ENCODE results near the gene TNIP3.
"Not testable (repeated sequence)": the region's sequence is repeated elsewhere in the genome, so short reads cannot be mapped to it uniquely, and the experiment has no call there.

The TNIP3 gene

GRCh38 chr4:121164291-121164690 is at the start of gene TNIP3:
Gene TNIP3 (minus strand): TSS chr4:121164321. CDS start chr4:121164125, 196 bp downstream.
- DNase-seq, result no peak

- DNase-seq, result no peak
Observed at GRCh38 chr4:121212806-121213205, 48.7 kb upstream of the TNIP3 start.

DNA sequence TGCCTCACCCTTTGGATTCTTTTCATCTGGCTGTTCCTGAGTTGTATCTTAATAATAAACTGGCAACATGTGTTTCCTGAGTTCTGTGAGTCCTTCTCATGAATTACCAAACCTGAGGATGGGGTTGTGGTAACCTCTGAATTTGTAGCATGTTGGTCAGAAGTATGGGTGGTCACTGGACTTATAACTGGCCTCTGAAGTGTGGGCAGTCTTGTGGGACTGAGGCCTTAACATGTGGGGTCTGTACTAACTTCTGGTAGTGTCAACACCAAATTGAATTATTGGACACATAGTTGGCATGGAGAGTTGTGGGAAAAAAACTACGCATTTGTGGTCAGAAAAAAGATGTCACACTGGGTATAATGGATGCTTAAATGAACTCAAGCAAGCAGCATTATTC is 45.0 kb upstream of the TNIP3 start:
- no peak for DNase-seq

DNA sequence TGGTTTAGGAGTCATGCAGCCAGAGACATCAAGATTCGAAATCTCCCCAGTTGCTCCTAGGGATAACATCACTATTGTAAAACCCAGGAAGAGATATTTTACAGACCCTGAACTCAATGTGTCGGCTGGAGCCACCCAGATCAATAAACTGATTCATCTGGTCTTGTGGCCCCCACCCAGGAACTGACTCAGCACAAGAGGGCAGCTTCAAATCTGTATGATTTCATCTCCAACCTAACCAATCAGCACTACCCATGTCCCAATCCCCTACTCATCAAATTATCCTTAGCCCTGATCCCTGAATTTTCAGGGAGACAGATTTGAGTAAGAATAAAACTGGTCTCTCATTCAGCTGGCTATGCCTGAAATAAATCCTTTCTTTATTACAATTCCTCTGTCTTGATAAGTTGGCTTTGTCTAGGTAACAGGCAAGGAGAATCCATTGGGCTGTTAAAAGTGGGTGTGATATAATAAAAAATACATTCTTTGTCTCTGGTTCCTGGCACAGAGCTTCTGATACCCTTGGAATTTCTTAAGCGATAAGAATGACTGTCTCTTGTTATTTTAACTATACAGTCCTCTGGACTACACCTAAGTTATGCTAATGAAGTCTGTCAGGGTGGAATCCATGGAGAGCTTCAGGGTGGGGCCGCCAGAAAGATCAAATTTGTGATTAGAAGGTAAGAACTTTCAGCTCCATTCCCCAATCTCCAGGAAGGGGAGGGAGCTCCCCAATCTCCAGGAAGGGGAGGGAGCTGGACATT is 44.3 kb upstream of the TNIP3 start:
- DNase-seq, result no peak

GRCh38 chr4:121205777-121206176 is 41.7 kb upstream of the TNIP3 start:
- not testable (repeated sequence) for DNase-seq

GRCh38 chr4:121200795-121201472 is 36.8 kb upstream of the TNIP3 start:
- no peak for DNase-seq

- no peak for DNase-seq
Observed at GRCh38 chr4:121199742-121200561, 35.8 kb upstream of the TNIP3 start.

DNA sequence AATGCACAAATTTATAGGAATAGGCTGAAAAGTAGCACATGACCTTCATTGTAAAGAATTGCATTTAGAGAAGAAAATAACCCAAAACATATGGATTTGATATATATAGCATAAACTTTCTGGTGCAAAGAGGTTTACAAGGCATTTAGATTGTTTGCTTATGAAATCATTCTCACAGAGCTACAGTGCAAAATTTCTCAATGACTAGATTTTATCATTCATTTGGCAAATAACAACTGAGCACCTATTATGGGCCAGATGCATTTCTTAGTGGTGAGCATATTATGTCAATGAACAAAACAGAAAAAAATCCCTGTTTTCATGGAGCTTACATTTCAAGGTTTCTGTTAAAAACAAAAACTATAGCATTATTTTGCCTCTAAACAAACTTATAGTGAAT is 34.1 kb upstream of the TNIP3 start:
- no peak for DNase-seq

- no peak for DNase-seq
Observed at GRCh38 chr4:121195649-121196048, 31.5 kb upstream of the TNIP3 start.

GRCh38 chr4:121192480-121192879 is 28.4 kb upstream of the TNIP3 start:
- peak in 2 of 56 donors; percentile 1 to 3 for DNase-seq

DNA sequence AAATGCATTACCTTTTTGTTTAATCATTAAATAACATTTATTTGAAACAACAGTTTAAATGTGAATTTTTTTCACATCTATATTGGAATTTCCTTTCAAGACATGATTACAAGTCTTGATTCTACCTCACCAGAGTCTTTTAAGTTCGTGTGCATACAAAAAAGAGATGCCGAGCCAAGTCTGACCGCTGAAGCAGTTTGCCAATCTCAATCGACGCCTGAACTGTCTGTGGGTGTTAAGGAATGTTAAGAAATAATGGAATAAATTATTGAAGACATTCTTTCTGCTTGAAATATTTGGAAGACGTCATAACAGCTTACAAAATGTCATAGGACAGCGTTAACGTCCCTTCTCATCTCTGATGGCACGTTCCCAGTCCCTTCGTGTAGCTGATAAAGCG is 27.9 kb upstream of the TNIP3 start:
- DNase-seq, result no peak

DNA sequence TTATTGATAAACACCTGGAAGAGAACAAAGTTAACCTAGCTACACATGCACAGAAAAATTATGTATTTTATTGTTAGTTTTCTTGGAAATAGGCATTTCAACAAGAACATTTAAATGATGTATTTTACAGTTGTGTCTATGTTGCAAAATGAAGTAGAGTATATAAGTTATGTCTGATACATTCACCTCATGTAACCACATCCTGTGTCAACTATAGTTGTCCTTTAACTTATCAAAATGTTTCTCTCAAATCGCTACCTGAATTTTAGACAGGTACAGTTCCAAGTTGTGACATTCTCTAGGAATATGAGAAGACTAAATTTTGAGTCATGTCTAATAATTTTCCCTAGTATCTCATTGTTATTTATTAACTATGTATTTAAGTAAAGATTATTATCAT is 27.2 kb upstream of the TNIP3 start:
- DNase-seq, result no peak

GRCh38 chr4:121190389-121190788 is 26.3 kb upstream of the TNIP3 start:
- no peak for DNase-seq

DNA sequence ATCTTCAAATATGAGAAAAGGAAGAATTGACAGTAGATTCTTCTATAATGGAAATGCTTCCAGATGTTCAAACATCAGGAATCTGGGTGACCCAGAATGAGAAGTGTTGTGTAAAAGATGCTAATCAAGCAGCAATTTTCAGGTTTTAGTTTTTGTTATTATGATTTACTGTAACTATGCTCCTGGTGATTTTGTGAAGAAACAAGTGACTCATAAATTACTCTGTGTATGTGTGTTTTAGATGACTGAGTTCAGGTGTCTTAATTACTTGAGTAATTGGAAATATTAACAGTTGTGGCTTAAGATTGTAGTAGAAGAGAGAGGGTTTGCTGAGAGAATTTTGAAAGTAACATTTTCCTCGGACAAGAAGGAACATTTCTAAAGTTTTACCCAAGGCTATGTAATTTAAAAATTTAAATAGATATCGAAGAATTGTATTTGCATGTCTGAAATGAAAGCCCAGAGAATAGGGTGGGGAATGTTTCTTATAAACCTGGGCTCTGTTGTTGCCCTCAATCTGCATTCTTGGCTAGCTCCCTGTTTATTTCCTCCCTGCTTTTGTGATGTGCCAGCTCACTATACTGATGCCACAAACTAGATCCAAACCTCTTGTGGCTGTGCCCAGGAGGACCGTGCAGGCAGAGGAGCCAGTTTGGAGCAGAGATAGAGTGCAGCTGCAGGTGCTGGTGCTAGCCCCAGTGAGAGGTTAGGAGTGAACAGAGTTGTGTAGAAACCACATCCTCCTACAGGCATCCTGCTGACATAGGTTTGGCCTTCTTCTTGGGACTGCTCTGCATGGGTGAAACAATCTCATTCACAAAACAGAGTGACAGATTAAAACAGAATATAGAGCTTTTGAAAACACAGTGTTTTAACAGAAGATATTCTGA is 25.4 kb upstream of the TNIP3 start:
- no peak for DNase-seq

DNA sequence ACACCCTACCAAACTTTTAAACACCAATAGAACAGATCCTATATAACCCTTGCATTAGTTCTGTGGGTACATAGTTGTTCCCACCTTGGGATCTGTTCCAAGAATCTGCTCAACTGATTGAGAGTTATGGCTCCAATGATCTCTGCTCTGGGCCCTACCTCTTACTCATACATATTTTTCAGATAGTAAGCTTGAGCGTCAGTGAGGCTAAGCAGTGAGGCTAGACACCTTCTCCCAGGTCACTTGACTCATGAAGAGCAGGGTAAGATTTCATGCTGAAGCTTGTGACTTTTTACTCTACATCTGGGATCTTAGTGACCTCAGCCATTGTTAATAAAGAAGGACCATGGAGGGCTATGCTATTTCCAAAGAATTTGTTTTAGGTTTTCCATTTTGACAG is 23.1 kb upstream of the TNIP3 start:
- DNase-seq, result no peak

- peak in 12 of 56 donors; percentile 1 to 27 (median 4) for DNase-seq
Observed at GRCh38 chr4:121185960-121186359, 21.8 kb upstream of the TNIP3 start.

DNA sequence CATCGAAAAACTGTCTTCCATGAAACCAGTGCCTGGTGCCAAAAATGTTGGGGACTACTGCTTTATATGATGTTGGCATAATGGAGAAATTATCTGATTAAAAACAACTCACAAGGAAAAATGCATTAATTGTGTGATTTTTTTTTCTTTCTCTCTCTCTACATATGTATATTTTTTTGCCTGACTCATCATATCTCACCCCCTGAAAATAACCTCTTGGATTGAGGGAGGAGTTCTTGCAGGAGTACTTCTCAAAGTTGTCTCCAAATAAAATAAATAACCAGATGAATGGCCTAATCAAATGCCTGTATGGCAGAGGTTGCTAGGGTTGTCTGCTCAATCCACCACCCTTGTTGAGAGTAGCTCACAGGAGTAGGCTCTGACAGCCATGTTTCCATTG is 19.9 kb upstream of the TNIP3 start:
- no peak for DNase-seq

- no peak for DNase-seq
Observed at GRCh38 chr4:121183361-121183760, 19.2 kb upstream of the TNIP3 start.

DNA sequence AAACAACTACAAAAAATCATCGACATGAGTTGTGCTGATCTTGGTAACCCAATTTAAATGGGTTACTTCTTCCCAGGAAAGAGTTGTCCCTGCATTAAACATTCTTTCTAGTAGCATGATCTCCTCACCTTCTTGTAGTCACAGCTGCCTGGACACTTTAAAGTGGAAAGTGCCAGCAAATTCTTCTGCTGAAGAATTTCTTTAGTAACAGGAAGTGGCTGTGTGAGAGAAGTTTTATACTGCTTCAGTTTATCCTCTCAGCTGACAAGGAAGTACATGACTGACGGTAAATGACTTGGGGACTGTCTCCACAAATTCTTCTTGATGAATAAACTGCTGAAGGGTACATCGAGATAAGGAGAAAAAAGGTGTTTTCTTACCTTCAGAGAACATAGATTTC is 18.2 kb upstream of the TNIP3 start:
- peak in 1 of 56 donors; percentile 3 for DNase-seq

DNA sequence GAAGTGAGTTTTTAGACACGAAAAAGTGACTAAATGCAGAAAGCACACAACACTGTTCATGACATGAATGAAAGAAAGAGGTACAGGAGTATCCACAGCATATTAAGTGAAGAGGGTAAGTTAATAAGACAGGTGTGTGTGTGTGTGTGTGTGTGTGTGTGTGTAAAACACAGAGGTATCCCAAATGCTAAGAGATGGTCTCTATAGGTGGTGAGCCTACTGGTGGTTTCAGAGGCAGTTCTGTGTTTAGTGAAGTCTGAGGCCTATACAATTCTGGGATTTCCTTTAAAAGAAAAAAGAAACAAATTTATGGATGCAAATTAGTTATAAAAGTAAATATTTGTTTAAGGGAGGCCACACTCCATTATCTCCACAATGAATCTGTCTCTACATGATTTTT is 17.4 kb upstream of the TNIP3 start:
- DNase-seq, result no peak

GRCh38 chr4:121180558-121180957 is 16.4 kb upstream of the TNIP3 start:
- no peak for DNase-seq

Measured in amygdala (tissue), 56 donors.